NCI-H748 treated with DMSO at 0.1 percent for 48 hours (cell line): ENCODE data around the gene TMEM127.
"Not testable (repeated sequence)": the region's sequence is repeated elsewhere in the genome, so short reads cannot be mapped to it uniquely, and the experiment has no call there.

ENCODE experiments used
- DNase-seq: peaks from one replicate; lab custom pipeline; 2025; lab: John Stamatoyannopoulos, UW

Gene TMEM127

GRCh38 chr2:96240341-96241038 lies 25.3 kb downstream of the TMEM127 start:
- no peak for DNase-seq

GRCh38 chr2:96239745-96240264 lies 26.0 kb downstream of the TMEM127 start:
- DNase-seq = no peak

- DNase-seq = no peak
Observed at GRCh38 chr2:96239091-96239490, 26.7 kb downstream of the TMEM127 start.

GRCh38 chr2:96238266-96238665 lies 27.5 kb downstream of the TMEM127 start:
- DNase-seq = no peak

GRCh38 chr2:96236882-96237281 lies 28.9 kb downstream of the TMEM127 start:
- DNase-seq = no peak

GRCh38 chr2:96233880-96234316 lies 31.9 kb downstream of the TMEM127 start:
- no peak for DNase-seq

GRCh38 chr2:96233436-96233835 lies 32.4 kb downstream of the TMEM127 start:
- DNase-seq = no peak

- no peak for DNase-seq
Observed at GRCh38 chr2:96231316-96231715, 34.5 kb downstream of the TMEM127 start.

- no peak for DNase-seq
Observed at GRCh38 chr2:96225016-96225533, 40.7 kb downstream of the TMEM127 start.

- not testable (repeated sequence) for DNase-seq
Observed at GRCh38 chr2:96221106-96221505, 44.7 kb downstream of the TMEM127 start.

- DNase-seq = not testable (repeated sequence)
Observed at GRCh38 chr2:96219959-96220358, 45.8 kb downstream of the TMEM127 start.

- no peak for DNase-seq
Observed at GRCh38 chr2:96218508-96219131, 47.2 kb downstream of the TMEM127 start.

- no peak for DNase-seq
Observed at GRCh38 chr2:96214554-96214953, 51.2 kb downstream of the TMEM127 start.

- DNase-seq = no peak
Observed at GRCh38 chr2:96213379-96213778, 52.4 kb downstream of the TMEM127 start.

- no peak for DNase-seq
Observed at GRCh38 chr2:96212339-96212738, 53.5 kb downstream of the TMEM127 start.

- DNase-seq = no peak
Observed at GRCh38 chr2:96209729-96210085, 56.1 kb downstream of the TMEM127 start.

- no peak for DNase-seq
Observed at GRCh38 chr2:96209011-96209728, 56.6 kb downstream of the TMEM127 start.

- peak; percentile 81 for DNase-seq
Observed at GRCh38 chr2:96208143-96209010, 57.4 kb downstream of the TMEM127 start, which contains the start of gene STARD7. Gene STARD7 (minus strand): TSS chr2:96208827. CDS start chr2:96208434, 393 bp downstream.

- DNase-seq = no peak
Observed at GRCh38 chr2:96207774-96208142, 58.0 kb downstream of the TMEM127 start.

GRCh38 chr2:96207073-96207773 lies 58.6 kb downstream of the TMEM127 start:
- DNase-seq = no peak

GRCh38 chr2:96205888-96206287 lies 59.9 kb downstream of the TMEM127 start:
- no peak for DNase-seq
